Subcutaneous adipose tissue (tissue), 4 donors: ENCODE results near the gene HYCC2. TPM values are rescaled to one million over a fixed set of nuclear protein-coding genes. Genes with fewer than 3 reads are reported as not detected.

Experiments
- CTCF ChIP-seq: fragments of 450-650 bp; IDR thresholded peaks from one replicate; pipeline ENCODE4 v1.5.1; 2016; ENCODE audit warnings: low read depth, mild to moderate bottlenecking, control low read depth, antibody characterized with exemption, moderate library complexity
- total RNA-seq, 4 donors: library from RNA; depleted of rRNA; stranded (reverse); fragments of >200 nt; gene quantifications; one replicate each; pipeline ENCODE4 v1.1.0, GENCODE V29; 2016

Gene HYCC2
- total RNA-seq, 4 donors from 2014 or later, result 30.5 to 47.1 (median 35.9) TPM

DNA sequence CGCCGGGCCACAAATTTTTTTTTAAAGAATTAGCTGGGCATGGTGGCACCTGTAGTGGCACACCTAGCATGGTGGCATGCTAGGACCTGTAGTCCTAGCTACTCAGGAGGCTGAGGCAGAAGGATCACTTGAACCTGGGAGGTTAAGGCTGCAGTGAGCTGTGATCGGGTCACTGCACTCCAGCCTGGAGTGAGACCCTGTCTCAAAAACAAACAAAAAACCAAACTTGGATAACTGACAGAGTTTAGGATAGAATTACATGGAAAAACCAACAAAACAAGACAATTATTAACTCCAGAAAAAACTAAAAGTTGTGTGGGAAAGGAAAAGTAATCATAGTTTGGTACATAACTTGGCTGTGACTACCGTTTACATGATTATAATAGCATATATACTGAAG, 42.9 kb upstream of the HYCC2 start:
- TF ChIP-seq CTCF, result no peak

DNA sequence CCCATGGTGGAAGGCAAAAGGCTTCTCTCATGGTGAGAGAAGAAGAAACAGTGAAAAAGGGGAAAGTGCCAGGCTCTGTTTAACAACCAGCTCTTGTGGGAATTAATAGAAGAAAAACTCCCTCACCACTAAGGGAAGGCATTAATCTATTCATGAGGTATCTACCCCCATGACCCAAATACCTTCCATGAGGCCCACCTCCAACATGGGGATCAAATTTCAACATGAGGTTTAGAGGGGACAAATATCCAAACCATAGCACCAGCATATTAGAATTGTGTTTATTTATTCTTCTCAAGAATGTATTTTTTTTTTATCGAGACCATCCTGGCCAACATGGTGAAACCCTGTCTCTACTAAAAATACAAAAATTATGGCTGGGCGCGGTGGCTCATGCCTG, 39.6 kb upstream of the HYCC2 start:
- no peak for TF ChIP-seq CTCF

DNA sequence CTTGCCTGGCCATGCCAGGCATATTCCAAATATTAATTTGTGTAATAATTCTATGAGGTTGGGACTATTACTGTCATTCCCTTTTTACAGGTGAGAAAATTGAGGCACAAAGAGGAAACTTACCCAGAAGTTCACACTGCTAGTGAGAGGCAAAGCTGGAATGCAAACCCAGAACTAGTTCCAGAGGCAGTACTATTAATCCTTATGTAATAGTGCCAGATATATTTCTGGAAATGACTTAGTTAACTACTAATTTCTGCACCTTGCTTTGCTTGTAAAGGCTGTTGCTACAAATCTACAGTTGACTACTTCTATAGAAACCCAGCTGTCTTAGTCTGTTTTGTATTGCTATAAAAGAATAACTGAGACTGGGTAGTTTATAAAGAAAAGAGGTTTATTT, 39.1 kb upstream of the HYCC2 start:
- TF ChIP-seq CTCF, result no peak

- TF ChIP-seq CTCF, result no peak
Observed at GRCh38 chr2:201109186-201109585, 37.7 kb upstream of the HYCC2 start.

- no peak for TF ChIP-seq CTCF
Observed at GRCh38 chr2:201108341-201108740, 36.9 kb upstream of the HYCC2 start.

DNA sequence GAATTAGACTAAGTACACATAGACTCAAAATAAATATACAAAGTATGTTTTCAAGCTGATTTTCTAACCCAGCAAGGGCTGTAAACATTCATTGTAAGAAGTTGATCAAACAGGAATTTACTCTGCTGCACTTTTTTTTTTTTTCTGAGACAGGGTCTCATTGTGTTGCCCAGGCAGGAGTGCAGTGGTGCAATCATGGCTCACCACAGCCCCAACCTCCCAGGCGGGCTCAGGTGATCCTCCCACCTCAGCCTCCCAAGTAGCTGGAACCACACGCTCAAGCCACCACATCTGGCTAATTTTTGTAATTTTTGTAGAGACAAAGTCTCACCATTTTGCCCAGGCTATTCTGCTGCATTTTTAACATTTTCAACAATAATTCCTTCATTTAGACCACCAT, 36.2 kb upstream of the HYCC2 start:
- no peak for TF ChIP-seq CTCF

DNA sequence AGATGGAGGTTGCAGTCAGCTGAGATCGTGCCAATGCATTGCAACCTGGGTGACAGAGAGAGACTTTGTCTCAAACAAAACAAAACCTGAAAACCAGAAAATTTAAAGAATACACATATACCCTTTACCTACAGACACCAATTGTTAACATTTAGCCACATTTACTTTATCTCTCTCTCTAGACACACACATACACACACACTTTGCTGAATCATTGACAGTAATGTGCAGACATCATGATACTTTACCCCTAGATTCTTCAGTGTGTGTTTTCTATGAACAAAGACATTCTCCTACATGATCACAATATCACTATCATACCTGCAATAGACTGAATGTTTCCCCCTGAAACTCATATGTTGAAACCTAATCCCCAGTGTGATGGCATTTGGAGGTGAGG, 34.3 kb upstream of the HYCC2 start:
- TF ChIP-seq CTCF, result no peak

- no peak for TF ChIP-seq CTCF
Observed at GRCh38 chr2:201100497-201100896, 29.0 kb upstream of the HYCC2 start.
